Right lobe of liver (tissue), 4 donors: Measurements from ENCODE around the gene CCNF.

Experiments
- CTCF ChIP-seq, 4 donors: fragments of 200-600 bp in 3 of 4; fragments of 450-650 bp in 1 of 4; IDR thresholded peaks; one replicate each; pipeline versions ENCODE4 v1.5.1 to v1.8.0; 2016 to 2022; ENCODE audit warnings: antibody characterized with exemption in 4 of 4, mild to moderate bottlenecking in 2 of 4
- POLR2A ChIP-seq: fragments of 450-650 bp; IDR thresholded peaks from one replicate; pipeline ENCODE4 v1.6.1; 2017; ENCODE audit warnings: antibody characterized with exemption, mild to moderate bottlenecking
- donor health status: DM: no; HTN: no; CAD: no.
- donor health status: DM: no; HTN: no; CAD: no.
- donor health status: DM: no; HTN: yes; CAD: no.

DNA sequence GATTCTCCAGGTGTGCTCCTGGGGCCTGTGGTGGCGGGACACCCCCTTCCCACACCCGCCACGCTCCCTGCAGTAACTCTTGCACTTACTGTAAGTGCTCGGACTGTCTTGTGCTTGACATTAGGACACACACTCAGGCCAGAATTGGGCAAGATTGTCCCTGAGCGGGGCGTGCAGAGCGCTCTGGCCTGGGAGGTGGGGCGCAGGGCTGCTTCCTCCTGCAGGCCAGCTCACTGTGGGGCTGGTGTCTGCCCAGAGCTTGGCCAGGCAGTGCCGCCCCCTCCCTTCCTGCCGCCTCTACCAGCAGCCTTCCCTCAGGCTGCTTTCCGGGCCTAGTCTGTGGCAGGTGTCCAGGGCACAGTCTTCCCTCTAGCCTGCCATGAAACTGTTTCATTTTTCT is 78.4 kb downstream of the CCNF start:
- TF ChIP-seq CTCF (IDR thresholded peaks at IDR 0.05) (no peak), POLR2A (peak; percentile 6)
